ENCODE measurements around the gene DDOST.
"Not testable (repeated sequence)": the region's sequence is repeated elsewhere in the genome, so short reads cannot be mapped to it uniquely, and the experiment has no call there.

Gene DDOST

GRCh38 chr1:20696397-20697333 is 35.5 kb upstream of the DDOST start:
- peak; percentile 56 to 90 (median 82) for DNase-seq
- intact Hi-C loops (cut with DNase I), result loop anchor here (5.0 kb wide), 1 partner anchor 501 kb away; no protein-coding TSS in a partner anchor

DNA sequence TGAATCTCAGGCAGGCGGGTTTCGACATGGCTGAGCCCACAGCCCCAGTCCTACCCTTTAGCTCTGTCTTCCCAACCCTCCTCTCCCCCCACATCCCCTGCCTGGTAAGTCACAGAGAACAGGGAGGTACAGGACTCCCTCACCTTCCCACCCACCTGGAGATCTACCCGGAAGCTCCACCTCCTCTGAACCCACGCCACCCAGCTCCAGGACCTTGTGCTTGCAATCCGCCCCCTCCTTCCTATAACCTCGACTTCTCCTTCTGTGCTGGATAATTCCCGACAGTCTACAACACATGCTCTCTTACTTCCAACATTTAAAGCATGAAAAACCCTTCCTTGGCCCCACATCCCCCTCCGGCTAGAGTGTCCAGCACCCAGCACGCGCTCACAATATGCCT is 34.3 kb upstream of the DDOST start:
- DNase-seq, result peak in 14 of 42 donors; percentile 19 to 72 (median 43)
- intact Hi-C loops (cut with DNase I), result loop anchor here (5.0 kb wide), 1 partner anchor 502 kb away; no protein-coding TSS in a partner anchor

DNA sequence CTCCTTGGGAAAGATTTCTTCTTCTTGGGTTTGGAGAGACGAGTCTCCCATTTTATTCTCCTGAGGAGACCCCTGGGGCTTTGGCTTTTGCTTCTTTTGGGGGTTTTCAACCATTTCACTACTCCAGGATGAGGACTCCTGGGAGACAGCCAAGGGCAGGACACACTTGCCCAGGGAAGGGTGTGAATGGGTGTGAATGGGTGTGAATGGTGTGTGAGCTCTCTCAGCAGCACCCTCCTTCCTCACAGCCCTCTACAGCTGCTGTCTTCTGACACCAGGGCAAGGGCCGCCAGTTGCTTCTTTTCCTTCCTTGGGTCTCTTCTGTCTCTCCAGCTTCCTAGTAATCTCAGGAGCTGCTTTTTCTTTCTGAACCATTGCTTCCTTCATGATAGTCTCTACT is 32.5 kb upstream of the DDOST start:
- intact Hi-C loops (cut with DNase I), result no loop called here
- no peak for DNase-seq

DNA sequence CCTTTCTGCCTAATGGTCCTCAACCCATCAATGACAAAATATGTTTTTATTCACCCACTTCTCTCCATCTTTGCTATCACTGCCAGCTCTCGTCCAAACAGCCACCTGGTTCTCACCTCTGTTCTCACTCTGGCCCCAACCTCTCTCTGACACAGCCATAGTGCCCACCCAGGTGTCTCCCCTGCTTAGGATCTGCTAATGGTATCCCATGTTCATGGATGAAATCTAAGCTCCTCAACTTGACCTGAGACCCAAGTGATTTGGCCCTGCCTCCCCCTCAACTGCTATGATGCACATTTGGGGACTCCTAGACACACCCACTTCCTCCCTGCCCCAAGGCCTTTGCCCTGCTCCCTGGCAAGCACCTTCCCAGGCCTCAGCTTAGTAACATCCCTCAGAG is 30.7 kb upstream of the DDOST start:
- DNase-seq, result no peak
- intact Hi-C loops (cut with DNase I), result no loop called here

DNA sequence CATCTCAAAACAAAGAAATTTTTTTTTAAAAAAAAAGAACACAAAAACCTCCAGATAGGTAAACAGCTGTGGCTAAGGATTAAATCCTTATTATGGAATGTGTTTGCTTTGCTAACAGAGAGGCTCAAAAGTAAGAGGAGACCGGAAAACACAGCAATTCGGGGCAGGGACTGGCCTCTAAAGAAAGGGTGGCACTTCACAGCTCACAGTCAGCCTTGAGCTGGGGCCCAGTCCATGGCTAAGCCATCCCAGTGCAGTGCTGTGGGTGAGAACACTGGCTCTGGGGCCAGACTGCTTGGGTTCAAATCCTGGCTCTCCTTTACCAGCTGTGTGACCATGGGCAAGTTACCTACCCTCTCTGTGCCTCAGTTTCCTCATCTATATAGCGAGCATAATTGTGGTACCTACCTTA is 28.5 kb upstream of the DDOST start:
- intact Hi-C loops (cut with DNase I), result no loop called here

GRCh38 chr1:20686883-20687725 is 25.9 kb upstream of the DDOST start:
- intact Hi-C loops (cut with DNase I), result no loop called here
- DNase-seq, result no peak

More for the DNA sequence above, 28.5 kb upstream of the DDOST start:
- DNase-seq, result no peak

DNA sequence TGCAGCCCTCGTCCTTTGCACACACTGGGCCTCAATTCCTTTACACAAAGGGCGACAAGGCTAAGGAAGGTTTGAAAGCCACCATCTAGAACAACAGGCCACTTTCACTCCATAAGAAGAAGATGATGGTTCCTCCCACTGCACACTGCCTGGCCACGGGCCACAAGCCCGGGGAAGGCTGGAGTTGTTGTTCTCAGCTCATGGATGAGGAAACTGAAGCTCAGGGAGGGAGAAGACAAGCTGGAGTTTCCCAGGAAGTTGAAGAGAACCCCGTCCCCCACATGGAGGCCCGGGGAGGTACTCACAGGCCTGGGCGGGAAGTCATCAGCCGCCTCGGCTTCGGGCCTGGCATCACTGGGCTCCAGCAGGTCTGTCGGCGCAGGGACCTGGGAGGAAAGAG is 24.6 kb upstream of the DDOST start:
- DNase-seq, result no peak
- intact Hi-C loops (cut with DNase I), result no loop called here

- intact Hi-C loops (cut with DNase I), result no loop called here
- DNase-seq, result peak in 37 of 42 donors; percentile 18 to 84 (median 59)
Measured at GRCh38 chr1:20685099-20685662, 24.0 kb upstream of the DDOST start.

DNA sequence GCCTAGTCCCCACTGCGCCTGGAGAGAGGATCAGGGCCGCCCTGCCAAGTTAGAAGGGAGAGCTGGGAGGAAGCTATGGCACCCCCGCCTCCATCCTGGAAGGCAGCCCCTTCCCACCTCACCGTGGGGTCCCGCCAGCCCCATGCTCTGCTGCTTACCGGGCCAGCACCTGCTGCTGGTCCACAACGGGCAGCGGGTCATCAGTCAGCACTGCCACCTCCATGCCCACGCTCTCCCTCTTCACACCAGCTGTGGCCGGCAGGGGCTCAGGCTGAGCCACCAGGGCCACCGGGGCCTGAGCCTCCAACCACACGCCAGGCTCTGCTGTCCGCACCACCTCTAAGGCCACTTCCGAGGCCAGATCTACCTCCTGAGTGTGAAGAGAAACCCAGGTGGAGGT is 23.5 kb upstream of the DDOST start:
- DNase-seq, result no peak

GRCh38 chr1:20684050-20684620 is 23.0 kb upstream of the DDOST start:
- intact Hi-C loops (cut with DNase I), result no loop called here
- no peak for DNase-seq

More for the DNA sequence above, 23.5 kb upstream of the DDOST start:
- intact Hi-C loops (cut with DNase I), result no loop called here

DNA sequence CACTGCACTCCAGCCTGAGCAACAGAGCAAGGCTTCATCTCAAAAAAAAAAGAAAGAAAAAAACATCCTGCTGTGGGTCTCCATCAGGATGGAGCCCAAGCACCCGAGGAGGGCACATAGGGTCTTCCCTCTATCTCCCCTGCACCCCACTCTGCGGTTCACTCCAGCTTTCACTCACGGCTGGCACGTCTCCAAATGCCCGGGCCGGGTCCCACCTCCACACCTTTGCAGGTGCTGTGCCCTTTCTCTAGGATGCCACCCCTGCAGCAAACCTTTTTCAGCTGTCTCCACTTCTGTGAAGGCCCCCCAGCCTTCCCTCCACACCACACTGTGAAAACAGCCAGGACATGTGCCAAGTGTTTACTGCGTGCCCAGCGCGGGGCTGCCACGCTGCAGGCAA is 22.4 kb upstream of the DDOST start:
- DNase-seq, result no peak
- intact Hi-C loops (cut with DNase I), result no loop called here

DNA sequence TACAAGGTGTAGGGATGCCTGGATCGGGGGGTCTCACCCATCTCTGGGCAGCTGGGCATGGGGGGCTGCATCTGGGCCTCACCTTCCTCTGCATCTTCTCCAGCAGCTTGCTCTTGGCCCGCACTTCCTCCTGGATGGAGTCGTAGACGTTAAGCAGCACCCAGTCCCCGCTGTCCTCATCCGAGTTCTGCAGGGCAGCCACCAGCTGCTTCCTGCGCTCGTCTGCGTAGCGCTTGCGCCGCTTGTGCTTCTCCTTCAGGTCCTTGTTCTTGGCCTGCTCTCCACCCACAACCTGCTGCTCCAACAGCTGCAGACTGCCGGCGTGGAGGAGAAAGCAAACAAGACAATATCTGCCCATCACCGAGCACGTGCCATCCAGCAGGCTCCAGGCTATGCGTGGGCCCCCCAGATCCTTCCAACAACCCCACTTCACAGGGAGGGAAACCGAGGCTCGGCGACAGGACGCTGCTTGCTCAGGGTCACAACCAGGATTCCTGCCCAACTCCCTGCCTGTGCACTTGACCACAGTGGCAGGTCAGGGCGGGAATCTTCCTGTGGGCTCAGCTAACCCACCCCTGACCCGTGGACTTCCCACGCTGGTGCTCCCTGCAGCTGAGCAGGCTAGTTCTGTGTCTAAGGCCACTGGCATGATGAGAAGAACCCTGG is 21.5 kb upstream of the DDOST start:
- peak in 22 of 42 donors; percentile 18 to 59 (median 40) for DNase-seq
- intact Hi-C loops (cut with DNase I), result no loop called here

DNA sequence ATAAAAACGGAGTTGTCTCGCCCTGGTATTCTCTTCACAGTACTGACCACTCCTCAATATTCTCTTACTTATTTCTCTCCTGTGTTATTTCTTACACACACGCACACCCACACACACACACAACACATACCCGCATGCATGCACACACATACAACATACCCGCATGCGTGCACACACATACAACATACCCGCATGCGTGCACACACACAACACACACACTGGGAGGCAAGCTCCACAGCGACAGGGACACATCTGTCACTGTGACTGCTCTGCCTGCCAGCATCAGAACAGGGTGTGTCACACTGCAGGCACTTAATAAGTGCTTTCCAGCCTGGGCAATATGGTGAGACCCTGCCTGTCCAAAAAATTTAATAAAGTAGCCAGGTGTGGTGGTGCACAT is 20.8 kb upstream of the DDOST start:
- DNase-seq, result no peak
- intact Hi-C loops (cut with DNase I), result no loop called here

- DNase-seq, result no peak
- intact Hi-C loops (cut with DNase I), result no loop called here
Measured at GRCh38 chr1:20680269-20680668, 19.1 kb upstream of the DDOST start.

- no peak for DNase-seq
- intact Hi-C loops (cut with DNase I), result no loop called here
Measured at GRCh38 chr1:20678599-20678998, 17.4 kb upstream of the DDOST start.

DNA sequence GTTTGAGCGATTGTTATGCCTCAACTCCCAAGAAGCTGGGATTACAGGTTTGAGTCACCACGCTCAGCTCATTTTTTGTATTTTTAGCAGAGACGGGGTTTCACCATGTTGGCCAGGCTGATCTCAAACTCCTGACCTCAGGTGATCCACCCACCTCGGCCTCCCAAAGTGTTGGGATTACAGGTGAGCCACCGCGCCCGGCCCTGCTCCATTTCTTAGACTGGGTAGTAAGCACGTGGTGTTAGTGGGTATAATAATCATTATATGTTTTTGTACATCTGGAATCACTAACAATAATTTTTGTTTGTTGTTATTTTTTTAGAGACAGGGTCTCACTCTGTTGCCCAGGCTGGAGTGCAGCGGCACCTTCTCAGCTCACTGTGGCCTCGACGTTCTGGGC is 12.5 kb upstream of the DDOST start:
- DNase-seq; intact Hi-C loops (cut with DNase I): not testable (repeated sequence)

DNA sequence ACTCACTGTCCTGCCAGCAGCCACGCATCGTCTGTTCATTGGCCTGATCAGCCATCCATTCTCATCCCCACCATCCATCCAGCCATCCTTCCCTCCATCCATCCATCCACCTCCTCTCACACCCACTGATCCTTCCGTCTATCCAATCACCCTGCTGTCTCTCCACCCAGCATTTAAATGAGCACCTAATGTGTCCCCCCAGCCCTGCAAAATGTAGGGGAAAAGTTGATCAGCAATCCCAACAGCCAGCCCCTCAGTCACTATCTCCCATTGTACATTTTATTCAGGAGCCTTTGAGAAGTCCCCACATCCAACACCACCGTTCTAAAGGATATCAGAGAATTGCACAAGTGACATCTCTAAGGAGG is 11.1 kb upstream of the DDOST start:
- intact Hi-C loops (cut with DNase I), result no loop called here
- no peak for DNase-seq

- intact Hi-C loops (cut with DNase I), result no loop called here
- no peak for DNase-seq
Measured at GRCh38 chr1:20670936-20671335, 9.8 kb upstream of the DDOST start.

GRCh38 chr1:20668581-20668980 is 7.4 kb upstream of the DDOST start:
- DNase-seq, result no peak
- intact Hi-C loops (cut with DNase I), result no loop called here
